AG09319 (cell line): ENCODE results near the gene GRK4.
"Not testable (repeated sequence)": the region's sequence is repeated elsewhere in the genome, so short reads cannot be mapped to it uniquely, and the experiment has no call there.

Experiments
- DNase-seq: peaks from one replicate; pipeline ENCODE4 v3.0.0-alpha.2; 2010; ENCODE audit warnings: low read depth; ENCODE audit errors: extremely low read depth
- CTCF ChIP-seq: IDR thresholded peaks from 2 replicates; pipeline ENCODE4 v1.5.1; 2011; ENCODE audit warnings: low read depth, mild to moderate bottlenecking, inconsistent platforms, low read length, moderate library complexity

GRK4 gene

GRCh38 chr4:3044870-3045819, 81.8 kb downstream of the GRK4 start:
- TF ChIP-seq CTCF, result no peak
- DNase-seq, result no peak

GRCh38 chr4:3046162-3046561, 82.8 kb downstream of the GRK4 start:
- DNase-seq, result no peak
- no peak for TF ChIP-seq CTCF

- no peak for TF ChIP-seq CTCF
- DNase-seq, result no peak
Measured at GRCh38 chr4:3046623-3047022, 83.3 kb downstream of the GRK4 start.

GRCh38 chr4:3047464-3048286, 84.3 kb downstream of the GRK4 start:
- DNase-seq, result no peak
- peak; percentile 80 for TF ChIP-seq CTCF

- not testable (repeated sequence) for DNase-seq
Measured at GRCh38 chr4:3051141-3051897, 87.9 kb downstream of the GRK4 start.

GRCh38 chr4:3054169-3054759, 90.9 kb downstream of the GRK4 start:
- TF ChIP-seq CTCF, result no peak
- DNase-seq, result no peak

- TF ChIP-seq CTCF, result no peak
- no peak for DNase-seq
Measured at GRCh38 chr4:3059943-3060342, 96.6 kb downstream of the GRK4 start.
